Measurements from ENCODE around the gene RABGAP1L.
"Not testable (repeated sequence)": the region's sequence is repeated elsewhere in the genome, so short reads cannot be mapped to it uniquely, and the experiment has no call there.

Gene RABGAP1L

GRCh38 chr1:174248041-174248440 is 88.7 kb downstream of the RABGAP1L start:
- H3K4me3 ChIP-seq (ENCODE audit: low read depth, low read length): no peak overlapping the region
- DNase-seq (ENCODE audit: low read depth): no peak
- TF ChIP-seq, protein P1, sequence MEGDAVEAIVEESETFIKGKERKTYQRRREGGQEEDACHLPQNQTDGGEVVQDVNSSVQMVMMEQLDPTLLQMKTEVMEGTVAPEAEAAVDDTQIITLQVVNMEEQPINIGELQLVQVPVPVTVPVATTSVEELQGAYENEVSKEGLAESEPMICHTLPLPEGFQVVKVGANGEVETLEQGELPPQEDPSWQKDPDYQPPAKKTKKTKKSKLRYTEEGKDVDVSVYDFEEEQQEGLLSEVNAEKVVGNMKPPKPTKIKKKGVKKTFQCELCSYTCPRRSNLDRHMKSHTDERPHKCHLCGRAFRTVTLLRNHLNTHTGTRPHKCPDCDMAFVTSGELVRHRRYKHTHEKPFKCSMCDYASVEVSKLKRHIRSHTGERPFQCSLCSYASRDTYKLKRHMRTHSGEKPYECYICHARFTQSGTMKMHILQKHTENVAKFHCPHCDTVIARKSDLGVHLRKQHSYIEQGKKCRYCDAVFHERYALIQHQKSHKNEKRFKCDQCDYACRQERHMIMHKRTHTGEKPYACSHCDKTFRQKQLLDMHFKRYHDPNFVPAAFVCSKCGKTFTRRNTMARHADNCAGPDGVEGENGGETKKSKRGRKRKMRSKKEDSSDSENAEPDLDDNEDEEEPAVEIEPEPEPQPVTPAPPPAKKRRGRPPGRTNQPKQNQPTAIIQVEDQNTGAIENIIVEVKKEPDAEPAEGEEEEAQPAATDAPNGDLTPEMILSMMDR (IDR thresholded peaks at IDR 0.05; ENCODE audit: low read depth, low read length): no peak
- no peak for TF ChIP-seq POLR2A (IDR thresholded peaks at IDR 0.05; ENCODE audit: extremely low read depth, insufficient read length)
- no peak for TF ChIP-seq MAX (IDR thresholded peaks at IDR 0.05; ENCODE audit: low read depth, low read length)
- no peak for TF ChIP-seq MYC (IDR thresholded peaks at IDR 0.05; ENCODE audit: low read depth, low read length)

DNA sequence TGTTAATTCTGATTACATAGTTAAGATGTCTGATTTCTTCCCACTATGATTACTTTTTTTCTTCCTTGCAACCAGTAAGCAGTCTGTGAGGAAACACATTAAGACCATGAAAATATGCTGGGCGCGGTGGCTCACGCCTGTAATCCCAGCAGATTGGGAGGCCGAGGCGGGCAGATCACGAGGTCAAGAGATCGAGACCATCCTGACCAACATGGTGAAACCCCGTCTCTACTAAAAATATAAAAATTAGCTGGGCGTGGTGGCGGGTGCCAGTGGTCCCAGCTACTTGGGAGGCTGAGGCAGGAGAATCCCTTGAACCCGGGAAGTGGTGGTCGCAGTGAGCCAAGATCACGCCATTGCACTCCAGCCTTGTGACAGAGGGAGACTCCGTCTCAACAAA is 97.1 kb downstream of the RABGAP1L start:
- not testable (repeated sequence) for H3K4me3 ChIP-seq (ENCODE audit: low read depth, low read length); DNase-seq (ENCODE audit: low read depth)

- no peak overlapping the region for H3K4me3 ChIP-seq (ENCODE audit: low read depth, low read length)
- DNase-seq (ENCODE audit: low read depth): peak; percentile 57
- TF ChIP-seq, protein P1 (IDR thresholded peaks at IDR 0.05; ENCODE audit: low read depth, low read length): peak; percentile 31
- TF ChIP-seq POLR2A (IDR thresholded peaks at IDR 0.05; ENCODE audit: extremely low read depth, insufficient read length): no peak
- no peak for TF ChIP-seq MYC (IDR thresholded peaks at IDR 0.05; ENCODE audit: low read depth, low read length)
Measured at GRCh38 chr1:174258148-174258550, 98.8 kb downstream of the RABGAP1L start.

- peak; percentile 56 for DNase-seq (ENCODE audit: low read depth)
- H3K4me3 ChIP-seq (ENCODE audit: low read depth, low read length): no peak overlapping the region
- TF ChIP-seq POLR2A (IDR thresholded peaks at IDR 0.05; ENCODE audit: extremely low read depth, insufficient read length): no peak
- TF ChIP-seq, protein P1 (IDR thresholded peaks at IDR 0.05; ENCODE audit: low read depth, low read length): peak; percentile 34
Measured at GRCh38 chr1:174262349-174263241, 103.3 kb downstream of the RABGAP1L start.

- TF ChIP-seq, protein P1 (IDR thresholded peaks at IDR 0.05; ENCODE audit: low read depth, low read length): no peak
- TF ChIP-seq MAX (IDR thresholded peaks at IDR 0.05; ENCODE audit: low read depth, low read length): no peak
- no peak for TF ChIP-seq MYC (IDR thresholded peaks at IDR 0.05; ENCODE audit: low read depth, low read length)
- TF ChIP-seq POLR2A (IDR thresholded peaks at IDR 0.05; ENCODE audit: extremely low read depth, insufficient read length): no peak
- no peak overlapping the region for H3K4me3 ChIP-seq (ENCODE audit: low read depth, low read length)
- DNase-seq (ENCODE audit: low read depth): peak; percentile 4
Measured at GRCh38 chr1:174265282-174265681, 106.0 kb downstream of the RABGAP1L start.

GRCh38 chr1:174266476-174266875 is 107.2 kb downstream of the RABGAP1L start:
- DNase-seq (ENCODE audit: low read depth): no peak
- TF ChIP-seq MYC (IDR thresholded peaks at IDR 0.05; ENCODE audit: low read depth, low read length) (no peak), MAX (IDR thresholded peaks at IDR 0.05; ENCODE audit: low read depth, low read length) (no peak), POLR2A (IDR thresholded peaks at IDR 0.05; ENCODE audit: extremely low read depth, insufficient read length) (no peak)
- TF ChIP-seq, protein P1 (IDR thresholded peaks at IDR 0.05; ENCODE audit: low read depth, low read length): no peak
- H3K4me3 ChIP-seq (ENCODE audit: low read depth, low read length): no peak overlapping the region
